IPS DF 4.7 (cell line): ENCODE results near the gene SGIP1.

Experiments used
- DNase-seq: peaks from one replicate; pipeline ENCODE4 v3.0.0-alpha.2; 2013; ENCODE audit warnings: low spot score; ENCODE audit errors: extremely low read depth

The SGIP1 gene

DNA sequence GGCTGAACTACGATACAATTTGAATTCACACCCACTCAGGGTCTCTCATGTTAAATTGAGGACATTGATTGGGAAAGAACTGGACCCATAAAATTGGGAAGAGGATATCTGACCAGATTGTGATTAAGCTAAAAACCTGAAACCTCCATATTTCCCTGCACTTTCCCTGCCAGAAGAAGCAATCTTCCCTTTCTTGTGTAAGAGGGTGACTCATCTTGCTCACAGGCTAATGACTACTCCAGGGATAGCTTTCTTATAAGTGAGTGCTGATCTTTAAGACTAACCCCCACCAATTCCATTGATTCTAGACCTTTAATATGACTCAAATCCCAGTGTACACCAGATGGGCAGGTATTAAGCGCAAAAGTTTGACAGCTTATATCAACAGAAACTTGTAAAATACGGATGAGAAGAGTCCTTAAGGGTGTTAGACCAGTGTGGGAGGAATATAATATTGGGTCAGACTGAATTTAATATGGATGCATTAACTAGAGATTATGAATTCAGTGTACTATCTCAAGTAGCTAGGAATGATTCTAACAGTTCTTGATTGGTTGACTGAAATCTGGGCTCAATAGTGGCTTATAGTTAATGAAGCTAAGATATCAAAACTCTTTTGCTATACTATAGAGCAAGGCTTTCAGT is 12.1 kb upstream of the SGIP1 start:
- no peak for DNase-seq

GRCh38 chr1:66523562-66523961 is 10.4 kb upstream of the SGIP1 start:
- no peak for DNase-seq

- no peak for DNase-seq
These were observed 8.9 kb upstream of the SGIP1 start for GRCh38 chr1:66525086-66525485.

DNA sequence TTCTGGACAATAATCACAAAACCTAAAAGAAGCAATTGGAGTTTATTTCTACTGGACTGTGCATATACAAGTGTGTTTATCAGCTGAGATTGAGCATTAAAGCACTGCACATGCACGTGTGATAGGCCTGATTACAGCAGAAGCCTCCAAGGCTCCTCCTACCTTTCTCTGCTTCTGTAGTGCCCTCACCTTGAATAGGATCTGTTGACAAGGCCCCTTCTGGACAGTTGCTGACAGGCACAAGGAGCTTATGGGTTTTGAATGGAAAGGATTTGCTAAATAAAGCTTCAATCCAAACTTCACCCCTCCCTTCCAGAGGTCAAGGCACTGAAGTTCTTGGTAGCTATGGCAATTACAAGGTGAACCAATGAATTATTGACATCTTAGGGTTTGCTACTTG is 7.9 kb upstream of the SGIP1 start:
- no peak for DNase-seq

- no peak for DNase-seq
These were observed 7.0 kb upstream of the SGIP1 start for GRCh38 chr1:66526991-66527390.

- DNase-seq, result no peak
These were observed 6.3 kb upstream of the SGIP1 start for GRCh38 chr1:66527686-66528085.

DNA sequence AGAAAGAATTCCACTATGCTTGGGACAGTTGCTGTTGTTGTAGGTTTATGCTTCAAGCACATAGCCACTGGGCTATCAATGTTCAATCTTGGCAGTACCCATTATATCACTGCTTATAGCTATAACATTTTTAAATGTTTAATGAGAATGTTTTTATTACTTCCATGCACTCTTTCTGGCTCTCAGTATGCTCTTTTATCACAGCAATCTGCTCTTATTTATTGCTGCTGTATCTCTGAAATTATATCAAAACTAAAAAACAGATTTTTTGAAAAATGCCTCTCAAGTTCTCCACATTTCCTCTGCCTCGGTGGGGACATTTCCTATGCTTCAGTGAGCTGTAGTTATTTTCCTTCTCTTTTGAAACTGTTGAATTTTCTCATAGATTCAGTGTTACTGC is 5.4 kb upstream of the SGIP1 start:
- DNase-seq, result no peak

DNA sequence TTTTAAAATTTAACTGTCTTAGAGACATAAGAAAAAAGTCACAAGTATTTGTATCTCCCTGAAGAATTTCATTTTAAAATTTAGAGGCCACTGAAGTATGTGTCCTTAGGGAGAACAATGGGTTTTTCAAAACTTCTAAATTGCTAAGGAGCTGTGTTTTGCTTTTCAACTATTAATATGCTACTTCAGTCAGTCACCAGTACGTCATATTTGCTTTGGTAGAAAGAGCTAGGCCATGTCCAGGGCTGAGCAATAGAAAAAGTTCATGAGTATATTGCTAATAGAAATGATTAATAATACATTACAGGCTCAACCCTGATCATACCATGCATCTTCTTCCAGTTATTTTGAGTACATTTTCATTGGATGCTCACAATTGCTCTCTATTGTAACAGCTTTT is 1.7 kb upstream of the SGIP1 start:
- DNase-seq, result no peak

DNA sequence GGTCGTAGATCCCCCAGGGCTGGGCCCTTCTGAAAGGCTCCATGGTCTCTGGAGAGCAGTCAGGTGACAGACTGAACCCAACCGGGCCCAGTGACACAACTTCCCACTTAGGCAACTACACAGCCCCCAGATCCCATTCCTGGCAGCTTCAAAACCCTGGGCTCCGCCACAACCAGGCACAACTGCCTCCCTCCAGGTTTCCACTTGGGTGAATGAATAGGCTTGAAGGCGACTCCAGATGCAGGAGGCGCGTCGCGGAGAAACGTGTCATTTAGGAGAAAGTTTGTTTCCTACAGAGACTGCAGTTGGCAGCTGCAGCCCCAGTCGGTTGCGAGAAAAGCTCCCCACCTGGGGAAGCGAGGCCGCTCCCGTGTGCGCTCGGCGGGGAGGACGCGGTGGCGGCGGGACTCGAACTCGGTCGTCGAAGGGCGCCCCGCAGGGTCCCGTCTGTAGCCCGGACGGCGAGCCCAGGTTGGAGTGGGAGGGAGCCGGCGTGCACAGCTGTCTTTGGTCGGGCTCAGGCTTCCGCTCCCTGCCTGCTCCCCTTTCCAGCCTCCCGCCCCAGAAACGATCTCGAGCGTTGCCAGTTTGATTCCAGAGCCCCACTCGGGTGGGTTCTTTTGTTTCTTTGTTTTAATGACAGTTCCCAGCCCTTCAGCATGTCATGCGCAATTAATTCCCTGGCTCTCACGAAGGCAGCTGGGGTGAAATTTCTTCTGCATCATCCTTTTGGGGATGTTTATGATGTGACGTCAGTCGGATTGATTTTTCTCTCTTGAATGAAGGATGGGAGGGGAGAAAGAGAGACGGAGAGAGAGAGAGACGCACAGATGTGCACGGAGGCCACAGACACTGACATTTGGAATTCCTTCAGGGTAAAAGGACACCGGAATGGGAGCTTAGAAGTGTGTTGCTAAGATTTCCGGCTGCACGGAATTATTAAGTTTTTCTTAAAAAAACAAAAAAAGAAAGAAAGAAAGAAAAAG is 862 bp upstream of the SGIP1 start:
- no peak for DNase-seq

DNA sequence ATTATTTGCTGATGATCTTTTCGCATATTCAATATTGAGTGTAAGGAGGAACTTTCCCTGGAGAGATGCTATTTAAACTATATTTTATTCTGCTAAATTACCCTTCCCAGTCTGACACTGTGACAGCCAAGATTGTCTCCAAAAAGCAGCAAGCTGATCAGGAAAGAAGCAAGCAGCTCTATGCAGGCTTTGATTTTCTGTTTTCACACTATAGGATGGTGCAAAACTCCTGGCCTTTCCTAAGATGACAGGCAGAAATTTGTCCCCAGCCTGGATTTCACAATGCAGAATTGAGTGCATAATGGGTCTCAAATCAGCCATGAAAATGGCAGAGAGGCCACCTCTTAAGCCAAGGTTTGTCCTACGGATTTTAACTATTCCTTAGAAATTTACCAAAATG is 1.1 kb downstream of the SGIP1 start:
- no peak for DNase-seq

- DNase-seq, result no peak
These were observed 1.9 kb downstream of the SGIP1 start for GRCh38 chr1:66535853-66536252.

DNA sequence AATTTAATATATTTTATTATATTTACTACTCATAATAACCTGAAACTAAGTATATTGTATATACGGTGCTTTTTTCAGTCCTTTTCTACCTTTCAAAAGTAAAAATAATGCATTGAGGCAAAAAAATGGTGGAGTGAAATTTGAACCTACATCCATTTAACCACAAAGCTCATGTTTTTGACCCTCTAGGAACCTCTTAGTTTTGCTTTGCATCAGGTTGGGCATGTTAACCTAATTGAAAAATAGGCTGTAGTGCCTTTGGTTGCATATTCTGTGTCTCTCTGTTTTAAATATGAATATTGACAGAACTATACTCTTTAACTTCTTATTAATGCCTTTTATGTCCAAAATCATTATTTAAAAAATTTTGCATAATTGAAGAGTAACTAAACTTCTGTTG is 3.8 kb downstream of the SGIP1 start:
- DNase-seq, result no peak

DNA sequence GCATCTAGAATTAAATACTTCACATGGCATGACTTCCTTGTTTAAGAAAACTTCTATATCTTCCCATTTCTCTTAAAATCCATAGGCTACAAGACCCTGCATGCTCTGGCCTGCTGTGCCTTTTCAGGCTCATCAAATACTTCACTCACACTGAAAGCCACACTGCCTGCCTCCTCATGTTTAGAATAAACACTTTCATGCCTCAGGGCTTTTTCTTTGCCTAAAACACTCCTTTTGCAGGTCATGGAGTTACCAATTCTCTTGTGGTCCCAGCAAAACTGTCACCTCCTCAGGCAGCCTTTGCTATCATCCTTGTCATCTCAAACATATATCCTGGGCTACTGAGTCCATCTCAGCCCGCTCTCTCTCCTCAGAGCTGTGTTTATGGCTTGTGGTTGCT is 5.5 kb downstream of the SGIP1 start:
- DNase-seq, result no peak

GRCh38 chr1:66540434-66541032 is 6.6 kb downstream of the SGIP1 start:
- DNase-seq, result no peak

- no peak for DNase-seq
These were observed 8.4 kb downstream of the SGIP1 start for GRCh38 chr1:66542314-66542713.

GRCh38 chr1:66542811-66543767 is 9.1 kb downstream of the SGIP1 start:
- DNase-seq, result no peak

- no peak for DNase-seq
These were observed 12.3 kb downstream of the SGIP1 start for GRCh38 chr1:66546047-66546810.

- DNase-seq, result no peak
These were observed 15.1 kb downstream of the SGIP1 start for GRCh38 chr1:66549017-66549416.

GRCh38 chr1:66550243-66550642 is 16.3 kb downstream of the SGIP1 start:
- no peak for DNase-seq

GRCh38 chr1:66552287-66552686 is 18.3 kb downstream of the SGIP1 start:
- DNase-seq, result no peak
